ENCODE measurements around the gene GRK1.

- TF ChIP-seq CTCF (IDR thresholded peaks at IDR 0.05) (no peak), POLR2A (IDR thresholded peaks at IDR 0.05) (no peak), EP300 (IDR thresholded peaks at IDR 0.05) (no peak)
Observed at GRCh38 chr13:113749967-113750366, 82.9 kb downstream of the GRK1 start.
